ENCODE measurements around the gene DNAH8.

DNA sequence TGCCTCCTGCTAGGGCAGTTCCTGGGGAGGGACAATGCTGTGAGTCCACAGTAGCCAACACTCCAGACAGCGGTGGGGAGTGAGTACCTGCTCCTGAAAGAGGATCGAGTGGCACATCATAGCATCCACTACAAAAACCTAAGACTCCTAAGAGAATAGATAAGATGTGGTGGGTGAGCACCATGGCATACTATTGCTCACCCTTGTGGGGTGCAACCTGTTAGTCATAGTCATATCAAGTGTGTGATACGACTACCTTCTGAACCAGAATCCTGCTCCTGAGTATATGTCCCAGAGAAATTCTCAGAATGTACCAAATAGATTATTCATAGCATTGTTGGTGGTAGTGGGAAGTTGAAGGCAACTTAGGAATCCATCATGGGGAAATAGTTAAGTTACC lies 270.7 kb downstream of the DNAH8 start:
- TF ChIP-seq, protein P1, sequence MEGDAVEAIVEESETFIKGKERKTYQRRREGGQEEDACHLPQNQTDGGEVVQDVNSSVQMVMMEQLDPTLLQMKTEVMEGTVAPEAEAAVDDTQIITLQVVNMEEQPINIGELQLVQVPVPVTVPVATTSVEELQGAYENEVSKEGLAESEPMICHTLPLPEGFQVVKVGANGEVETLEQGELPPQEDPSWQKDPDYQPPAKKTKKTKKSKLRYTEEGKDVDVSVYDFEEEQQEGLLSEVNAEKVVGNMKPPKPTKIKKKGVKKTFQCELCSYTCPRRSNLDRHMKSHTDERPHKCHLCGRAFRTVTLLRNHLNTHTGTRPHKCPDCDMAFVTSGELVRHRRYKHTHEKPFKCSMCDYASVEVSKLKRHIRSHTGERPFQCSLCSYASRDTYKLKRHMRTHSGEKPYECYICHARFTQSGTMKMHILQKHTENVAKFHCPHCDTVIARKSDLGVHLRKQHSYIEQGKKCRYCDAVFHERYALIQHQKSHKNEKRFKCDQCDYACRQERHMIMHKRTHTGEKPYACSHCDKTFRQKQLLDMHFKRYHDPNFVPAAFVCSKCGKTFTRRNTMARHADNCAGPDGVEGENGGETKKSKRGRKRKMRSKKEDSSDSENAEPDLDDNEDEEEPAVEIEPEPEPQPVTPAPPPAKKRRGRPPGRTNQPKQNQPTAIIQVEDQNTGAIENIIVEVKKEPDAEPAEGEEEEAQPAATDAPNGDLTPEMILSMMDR (IDR thresholded peaks at IDR 0.05; ENCODE audit: low read depth, low read length), result no peak
- no peak for TF ChIP-seq EZH2phosphoT487 (IDR thresholded peaks at IDR 0.05; ENCODE audit: low read depth)

All from OCI-LY3 (cell line).